ENCODE measurements around the gene SFMBT1. TPM values are rescaled to one million over a fixed set of nuclear protein-coding genes. Genes with fewer than 3 reads are reported as not detected.
"Not testable (repeated sequence)": the region's sequence is repeated elsewhere in the genome, so short reads cannot be mapped to it uniquely, and the experiment has no call there.

The SFMBT1 gene
- total RNA-seq, 1 experiment from 2014 or later, result 15.1 TPM

DNA sequence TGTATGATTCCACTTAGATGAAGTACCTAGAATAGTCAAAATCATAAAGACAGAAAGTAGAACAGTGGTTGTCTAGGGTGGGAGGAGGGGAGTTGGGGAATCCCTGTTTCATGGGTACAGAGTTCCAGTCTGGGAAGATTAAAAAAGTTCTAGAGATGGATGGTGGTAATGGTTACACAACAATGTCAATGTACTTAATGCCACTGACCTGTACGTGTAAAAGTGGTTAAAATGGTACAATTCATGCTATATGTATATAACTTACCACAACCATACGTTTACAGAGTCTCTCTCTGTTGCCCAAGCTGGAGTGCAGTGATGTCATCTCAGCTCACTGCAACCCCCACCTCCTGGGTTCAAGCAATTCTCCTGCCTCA lies 6.5 kb downstream of the SFMBT1 start:
- no peaks in the 10 kb centered on the region for H3K9me3 ChIP-seq (replicated peaks)
- no peak for DNase-seq (ENCODE audit: low read depth in 1 of 2, low spot score in 2 of 2)
- no peaks in the 10 kb centered on the region for H3K36me3 ChIP-seq
- no peak overlapping the region for H3K27ac ChIP-seq
- no peaks in the 10 kb centered on the region for H3K27me3 ChIP-seq (replicated peaks)
- H3K4me1 ChIP-seq (replicated peaks), result peaks cover 2% of the 10 kb centered on the region
- H3K4me3 ChIP-seq, result no peak overlapping the region

- Histone ChIP-seq H3K9me3 (replicated peaks) (no peaks in the 10 kb centered on the region), H3K27ac (no peak overlapping the region), H3K27me3 (replicated peaks) (no peaks in the 10 kb centered on the region), H3K4me1 (replicated peaks) (no peaks in the 10 kb centered on the region), H3K4me3 (no peak overlapping the region), H3K36me3 (no peaks in the 10 kb centered on the region)
- no peak for DNase-seq (ENCODE audit: low read depth in 1 of 2, low spot score in 2 of 2)
Measured at GRCh38 chr3:53038679-53039375, 7.0 kb downstream of the SFMBT1 start.

- no peak overlapping the region for H3K27ac ChIP-seq
- no peaks in the 10 kb centered on the region for H3K36me3 ChIP-seq
- no peaks in the 10 kb centered on the region for H3K4me1 ChIP-seq (replicated peaks)
- no peaks in the 10 kb centered on the region for H3K27me3 ChIP-seq (replicated peaks)
- H3K9me3 ChIP-seq (replicated peaks), result no peaks in the 10 kb centered on the region
- DNase-seq (ENCODE audit: low read depth in 1 of 2, low spot score in 2 of 2), result no peak
- no peak overlapping the region for H3K4me3 ChIP-seq
Measured at GRCh38 chr3:53035825-53036619, 9.9 kb downstream of the SFMBT1 start.

DNA sequence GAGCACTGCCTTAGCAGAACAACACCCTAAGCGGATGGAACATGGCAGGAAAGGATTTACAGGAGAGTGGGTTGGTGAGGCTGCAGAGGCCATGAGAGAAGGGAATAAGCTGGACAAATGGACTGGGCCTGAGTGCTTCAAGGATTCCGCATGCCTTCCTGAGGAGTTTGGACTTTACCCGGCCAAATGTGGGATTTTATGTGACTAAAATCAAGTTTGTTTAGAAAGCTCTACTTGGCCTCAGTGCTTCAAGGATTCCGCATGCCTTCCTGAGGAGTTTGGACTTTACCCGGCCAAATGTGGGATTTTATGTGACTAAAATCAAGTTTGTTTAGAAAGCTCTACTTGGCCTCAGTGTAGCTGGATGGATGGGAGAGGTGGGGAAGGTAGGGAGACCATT lies 10.9 kb downstream of the SFMBT1 start:
- H3K27me3 ChIP-seq (replicated peaks); H3K4me3 ChIP-seq; H3K4me1 ChIP-seq (replicated peaks); DNase-seq (ENCODE audit: low read depth in 1 of 2, low spot score in 2 of 2); H3K27ac ChIP-seq; H3K36me3 ChIP-seq; H3K9me3 ChIP-seq (replicated peaks): not testable (repeated sequence)

GRCh38 chr3:53034411-53034810 lies 11.5 kb downstream of the SFMBT1 start:
- H3K9me3 ChIP-seq (replicated peaks); DNase-seq (ENCODE audit: low read depth in 1 of 2, low spot score in 2 of 2); H3K27ac ChIP-seq: not testable (repeated sequence)

GRCh38 chr3:53032609-53033008 lies 13.3 kb downstream of the SFMBT1 start:
- no peak for DNase-seq (ENCODE audit: low read depth in 1 of 2, low spot score in 2 of 2)
- H3K9me3 ChIP-seq (replicated peaks), result no peaks in the 10 kb centered on the region
- no peaks in the 10 kb centered on the region for H3K36me3 ChIP-seq
- H3K4me1 ChIP-seq (replicated peaks), result no peaks in the 10 kb centered on the region
- H3K27me3 ChIP-seq (replicated peaks), result no peaks in the 10 kb centered on the region
- H3K27ac ChIP-seq, result no peak overlapping the region
- H3K4me3 ChIP-seq, result no peak overlapping the region

More at GRCh38 chr3:53034411-53034810, 11.5 kb downstream of the SFMBT1 start:
- not testable (repeated sequence) for H3K4me1 ChIP-seq (replicated peaks); H3K4me3 ChIP-seq; H3K27me3 ChIP-seq (replicated peaks); H3K36me3 ChIP-seq

DNA sequence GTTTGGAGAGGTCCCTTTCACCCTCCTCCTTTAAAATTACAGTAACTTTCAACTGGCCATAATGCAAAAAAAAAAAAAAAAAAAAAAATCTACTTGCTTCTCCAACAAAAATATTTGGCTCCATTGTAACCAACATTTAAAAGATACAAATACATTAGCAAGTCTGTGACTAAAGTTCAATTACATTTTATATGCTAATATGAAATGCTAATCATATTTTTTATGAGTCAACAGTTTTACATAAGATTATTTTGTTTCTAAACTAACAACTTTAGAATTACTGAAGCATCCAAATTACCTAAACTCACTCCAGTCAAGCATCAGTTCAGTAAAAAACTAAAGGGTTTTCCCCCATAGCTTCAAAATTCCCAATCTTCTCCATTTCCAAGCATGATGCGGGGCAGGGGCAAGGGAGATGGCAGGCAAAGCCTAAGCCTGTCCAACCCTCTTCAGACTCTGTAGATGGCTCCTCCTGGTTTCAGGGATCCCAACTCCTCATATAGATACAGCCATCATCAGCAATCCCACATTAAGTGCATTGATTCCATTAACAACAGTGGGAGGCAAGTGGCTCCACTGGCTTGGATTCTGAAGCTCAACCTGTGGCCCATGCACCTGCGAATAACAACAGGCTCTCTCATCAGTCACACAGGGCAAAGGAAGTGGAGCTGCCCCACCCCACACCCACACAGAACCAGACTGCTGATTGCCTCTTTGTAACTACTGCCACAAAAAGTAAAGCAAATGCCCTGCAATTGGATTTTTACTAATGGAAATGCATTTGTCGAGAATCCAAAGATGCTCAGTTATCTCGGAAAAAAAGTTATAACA lies 15.0 kb downstream of the SFMBT1 start:
- H3K9me3 ChIP-seq (replicated peaks), result no peaks in the 10 kb centered on the region

GRCh38 chr3:53028641-53029040 lies 17.2 kb downstream of the SFMBT1 start:
- no peak for DNase-seq (ENCODE audit: low read depth in 1 of 2, low spot score in 2 of 2)

More for the DNA sequence above, 15.0 kb downstream of the SFMBT1 start:
- Histone ChIP-seq H3K4me3 (no peak overlapping the region), H3K36me3 (no peaks in the 10 kb centered on the region), H3K27ac (no peak overlapping the region), H3K27me3 (replicated peaks) (no peaks in the 10 kb centered on the region), H3K4me1 (replicated peaks) (no peaks in the 10 kb centered on the region)
- no peak for DNase-seq (ENCODE audit: low read depth in 1 of 2, low spot score in 2 of 2)

GRCh38 chr3:53027254-53027844 lies 18.5 kb downstream of the SFMBT1 start:
- no peak for DNase-seq (ENCODE audit: low read depth in 1 of 2, low spot score in 2 of 2)
- Histone ChIP-seq H3K27ac (no peak overlapping the region), H3K36me3 (no peaks in the 10 kb centered on the region), H3K4me3 (no peak overlapping the region), H3K4me1 (replicated peaks) (no peaks in the 10 kb centered on the region), H3K27me3 (replicated peaks) (no peaks in the 10 kb centered on the region), H3K9me3 (replicated peaks) (no peaks in the 10 kb centered on the region)

More at GRCh38 chr3:53028641-53029040, 17.2 kb downstream of the SFMBT1 start:
- H3K27ac ChIP-seq, result no peak overlapping the region
- H3K27me3 ChIP-seq (replicated peaks), result no peaks in the 10 kb centered on the region
- no peak overlapping the region for H3K4me3 ChIP-seq
- no peaks in the 10 kb centered on the region for H3K9me3 ChIP-seq (replicated peaks)
- no peaks in the 10 kb centered on the region for H3K4me1 ChIP-seq (replicated peaks)
- no peaks in the 10 kb centered on the region for H3K36me3 ChIP-seq

DNA sequence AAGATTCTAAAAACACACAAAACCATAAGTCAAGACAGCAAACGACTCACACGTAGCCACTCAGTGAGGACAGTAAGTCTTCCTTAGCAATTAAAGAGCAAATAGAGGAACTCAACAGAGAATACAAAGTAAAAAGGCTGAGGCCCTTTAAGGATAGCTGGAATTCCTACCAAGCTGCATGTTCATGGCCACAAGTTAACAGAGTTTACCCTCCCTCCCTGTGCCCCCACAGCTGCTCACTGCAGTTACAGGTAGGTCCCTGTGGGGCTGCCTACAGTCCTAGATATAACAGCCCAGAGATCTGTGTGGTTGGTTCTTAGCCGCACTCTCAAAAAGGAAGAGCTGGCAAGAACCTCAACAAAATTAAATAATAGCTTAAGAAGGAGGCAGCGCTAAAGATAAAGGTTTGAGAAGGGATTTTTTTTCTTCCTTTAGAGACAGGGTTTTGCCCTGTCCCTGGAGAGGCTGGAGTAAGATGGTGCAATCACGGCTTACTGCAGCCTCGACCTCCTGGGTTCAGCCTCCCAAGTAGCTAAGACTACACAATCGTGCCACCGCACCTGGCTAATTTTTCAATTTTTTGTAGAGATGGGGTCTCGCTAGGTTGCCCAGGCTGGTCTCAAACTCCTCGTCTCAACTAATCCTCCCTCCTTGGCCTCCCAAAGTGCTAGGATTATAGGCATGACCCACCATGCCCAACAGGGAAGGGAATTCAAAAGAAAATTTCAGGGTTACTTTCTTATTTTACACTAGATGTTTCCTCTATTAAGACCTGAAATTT lies 19.3 kb downstream of the SFMBT1 start:
- Histone ChIP-seq H3K4me1 (replicated peaks) (no peaks in the 10 kb centered on the region), H3K27ac (no peak overlapping the region), H3K9me3 (replicated peaks) (no peaks in the 10 kb centered on the region), H3K27me3 (replicated peaks) (no peaks in the 10 kb centered on the region), H3K36me3 (no peaks in the 10 kb centered on the region), H3K4me3 (no peak overlapping the region)
- DNase-seq (ENCODE audit: low read depth in 1 of 2, low spot score in 2 of 2), result no peak

DNA sequence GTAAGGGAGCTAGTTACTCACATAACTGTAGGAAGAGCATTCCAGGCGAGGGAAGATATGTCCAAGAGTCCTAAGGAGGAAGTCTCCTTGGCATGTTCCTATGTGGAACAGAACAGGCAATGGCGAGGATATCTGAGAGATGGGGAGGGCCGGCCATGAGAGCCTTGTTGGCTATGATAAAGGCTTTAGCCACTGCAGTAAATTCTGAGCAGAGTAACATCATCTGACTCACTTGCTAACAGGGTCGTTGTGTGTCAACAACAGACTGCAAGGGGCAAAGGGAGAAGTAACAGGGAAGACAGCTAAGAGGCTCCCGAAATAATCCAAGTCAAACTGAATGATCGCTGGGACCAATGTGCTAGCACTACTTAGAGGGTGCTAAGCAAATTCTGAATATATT lies 21.6 kb downstream of the SFMBT1 start:
- no peak overlapping the region for H3K4me3 ChIP-seq
- no peaks in the 10 kb centered on the region for H3K36me3 ChIP-seq
- H3K27ac ChIP-seq, result no peak overlapping the region
- H3K9me3 ChIP-seq (replicated peaks), result no peaks in the 10 kb centered on the region
- DNase-seq (ENCODE audit: low read depth in 1 of 2, low spot score in 2 of 2), result no peak
- H3K27me3 ChIP-seq (replicated peaks), result no peaks in the 10 kb centered on the region
- no peaks in the 10 kb centered on the region for H3K4me1 ChIP-seq (replicated peaks)

- H3K27me3 ChIP-seq (replicated peaks), result no peaks in the 10 kb centered on the region
- H3K4me3 ChIP-seq, result no peak overlapping the region
- no peak for DNase-seq (ENCODE audit: low read depth in 1 of 2, low spot score in 2 of 2)
- no peaks in the 10 kb centered on the region for H3K4me1 ChIP-seq (replicated peaks)
- no peaks in the 10 kb centered on the region for H3K9me3 ChIP-seq (replicated peaks)
- no peak overlapping the region for H3K27ac ChIP-seq
- H3K36me3 ChIP-seq, result no peaks in the 10 kb centered on the region
Measured at GRCh38 chr3:53023072-53023823, 22.6 kb downstream of the SFMBT1 start.

Measured in SJSA1 (cell line).